Kasumi-1 (cell line): Measurements from ENCODE around the gene GRIK5.
"Not testable (repeated sequence)": the region's sequence is repeated elsewhere in the genome, so short reads cannot be mapped to it uniquely, and the experiment has no call there.

ENCODE experiments used
- DNase-seq, 2 experiments: peaks; one replicate each; lab custom pipeline; 2025; lab: John Stamatoyannopoulos, UW

The GRIK5 gene

GRCh38 chr19:42069619-42070351 lies at the start of gene GRIK5:
Gene GRIK5 (minus strand): TSS chr19:42070206. CDS start chr19:42065770, 4,436 bp downstream.
- DNase-seq = peak; percentile 11 to 27

- no peak for DNase-seq
Observed at GRCh38 chr19:42117076-42117475, 47.1 kb upstream of the GRIK5 start.

- no peak for DNase-seq
Observed at GRCh38 chr19:42116308-42117075, 46.5 kb upstream of the GRIK5 start.

DNA sequence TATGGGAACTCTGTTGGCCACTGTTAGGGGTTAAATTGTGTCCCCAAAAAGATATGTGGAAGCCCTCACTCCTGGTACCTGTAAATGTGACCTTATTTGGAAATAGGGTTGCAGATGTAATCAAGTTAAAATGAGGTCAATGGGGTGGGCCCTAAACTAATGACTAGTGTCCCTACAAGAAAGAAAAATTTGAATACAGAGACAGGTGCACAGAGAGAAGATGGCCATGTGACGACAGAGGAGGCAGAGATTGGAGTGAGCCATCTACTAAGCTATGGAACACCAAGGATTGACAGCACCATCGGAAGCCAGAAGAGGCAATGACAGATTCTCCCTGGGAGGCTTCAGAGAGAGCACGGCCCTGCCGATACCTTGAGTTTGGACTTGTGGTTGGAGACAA lies 45.7 kb upstream of the GRIK5 start:
- DNase-seq = no peak

DNA sequence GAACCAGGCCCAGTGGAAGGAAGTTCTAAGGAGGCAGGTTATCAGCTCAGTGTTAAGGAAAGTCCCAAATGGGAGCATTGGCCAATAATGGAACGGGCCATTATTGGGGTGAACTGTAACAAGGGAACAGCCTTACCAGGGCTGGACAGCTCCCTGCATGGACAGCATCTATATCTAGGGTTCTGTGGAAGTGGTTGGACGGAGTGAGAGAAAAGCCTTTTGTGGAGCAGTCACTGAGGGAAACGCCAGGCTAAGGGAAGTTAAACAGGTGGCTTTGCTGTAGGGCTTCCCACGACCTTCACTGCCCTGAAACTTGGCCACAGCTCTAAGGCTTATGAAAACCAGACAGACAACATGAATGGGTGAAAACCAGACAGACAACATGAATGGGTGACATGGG lies 45.2 kb upstream of the GRIK5 start:
- no peak for DNase-seq

DNA sequence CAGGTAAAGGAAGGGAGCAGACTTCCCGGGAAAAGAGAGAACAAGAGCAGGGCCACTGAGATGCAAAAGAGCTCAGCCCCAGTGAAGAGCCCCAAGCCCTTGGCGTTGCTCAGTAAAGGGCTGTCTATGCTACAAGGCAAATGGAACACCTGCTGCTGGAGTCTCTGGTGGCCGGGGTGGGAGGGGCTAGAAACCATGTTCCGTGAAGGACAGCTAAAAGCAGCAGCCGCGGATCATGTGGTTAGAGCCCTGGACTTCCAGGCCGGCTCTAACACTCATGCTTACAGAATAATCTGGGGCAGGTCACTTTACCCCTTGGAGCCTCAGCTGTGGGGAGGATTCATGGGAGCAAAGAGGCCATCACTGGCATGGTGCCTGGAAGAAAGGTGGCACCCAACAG lies 44.4 kb upstream of the GRIK5 start:
- DNase-seq = no peak

DNA sequence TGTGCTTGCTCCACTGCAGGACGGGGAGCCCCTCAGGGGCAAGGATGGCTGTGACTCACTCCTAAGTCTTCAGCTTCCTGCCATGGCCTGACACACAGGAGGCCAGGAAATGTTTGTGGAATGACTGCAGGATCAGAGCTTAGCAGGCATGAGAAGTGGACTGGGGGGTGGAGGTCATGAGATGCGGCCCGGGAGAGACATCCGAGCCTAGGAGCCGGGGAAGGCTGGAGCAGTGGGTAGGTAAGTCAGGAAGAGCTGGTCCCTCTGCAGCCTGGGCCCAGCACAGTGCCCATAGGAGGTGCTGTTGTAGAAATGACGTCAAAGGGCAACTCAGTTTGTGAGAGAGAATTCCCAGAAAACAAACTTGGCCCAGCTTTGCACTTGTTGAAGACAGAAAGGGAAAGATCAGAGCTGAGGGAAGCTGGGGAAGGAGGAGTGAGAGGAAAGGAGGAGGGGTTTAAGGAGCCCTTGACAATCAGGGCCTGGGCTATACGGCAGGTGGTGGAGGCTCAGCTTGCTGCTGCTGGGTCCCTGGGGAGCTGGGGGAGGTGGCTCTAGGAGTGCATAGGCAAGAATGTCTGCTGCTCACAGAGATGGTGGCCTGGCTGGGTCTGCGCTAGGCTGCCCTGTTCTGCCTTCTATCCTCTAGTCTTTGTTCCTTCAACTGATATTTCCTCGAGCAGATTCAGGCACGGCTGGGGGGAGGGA lies 43.8 kb upstream of the GRIK5 start:
- no peak for DNase-seq

DNA sequence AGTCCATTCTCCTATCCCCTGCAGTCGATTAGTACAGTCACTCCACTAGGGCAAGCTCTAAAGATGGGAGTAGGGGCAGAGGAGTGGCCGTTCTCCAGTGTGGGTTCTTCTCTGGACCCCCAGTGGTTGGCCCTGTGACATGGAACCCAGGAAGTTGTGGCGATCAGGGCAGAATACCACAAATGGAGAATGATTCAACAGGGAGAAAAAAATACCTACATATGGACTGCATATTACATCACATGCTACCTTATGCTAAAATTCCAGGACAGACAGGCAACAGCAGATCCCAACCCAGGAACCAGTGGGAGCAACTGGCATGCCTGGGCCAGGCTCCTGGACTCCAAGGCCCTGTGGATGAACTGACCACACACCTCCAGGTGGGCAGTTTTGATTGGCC lies 41.8 kb upstream of the GRIK5 start:
- DNase-seq = no peak

DNA sequence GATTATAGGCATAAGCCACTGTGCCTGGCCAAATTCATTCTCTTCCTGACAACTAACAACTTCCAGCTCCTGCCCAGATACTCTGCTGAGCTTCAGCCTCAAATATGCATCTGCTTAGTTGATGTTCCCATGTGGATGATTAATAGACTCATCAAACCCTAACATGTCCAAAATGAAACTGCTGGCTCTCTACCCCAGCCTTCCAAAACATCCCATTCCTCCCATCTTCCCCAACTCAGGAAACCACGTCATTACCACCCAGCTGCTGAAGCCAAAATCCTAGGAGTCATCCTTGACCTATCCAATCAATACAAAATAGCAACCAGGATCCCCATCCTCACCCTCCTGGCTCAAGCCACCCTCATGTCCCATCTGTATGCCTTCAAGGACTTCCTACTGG lies 41.4 kb upstream of the GRIK5 start:
- no peak for DNase-seq

GRCh38 chr19:42110658-42111057 lies 40.7 kb upstream of the GRIK5 start:
- no peak for DNase-seq

DNA sequence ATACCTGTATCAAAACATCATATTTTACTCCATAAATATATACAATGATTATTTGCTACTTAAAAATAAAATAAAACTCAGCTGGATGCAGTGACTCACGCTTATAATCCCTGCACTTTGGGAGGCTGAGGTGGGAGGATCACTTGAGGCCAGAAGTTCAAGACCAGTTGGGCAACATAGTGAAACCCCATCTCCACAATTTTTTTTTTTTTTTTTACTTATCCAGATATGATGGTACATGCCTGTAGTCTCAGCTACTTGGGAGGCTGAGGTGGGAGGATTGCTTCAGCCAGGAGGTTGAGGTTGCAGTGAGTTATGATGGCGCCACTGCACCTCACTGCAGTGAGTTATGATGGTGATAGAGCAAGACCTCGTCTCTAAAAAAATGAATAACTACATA lies 39.9 kb upstream of the GRIK5 start:
- no peak for DNase-seq

DNA sequence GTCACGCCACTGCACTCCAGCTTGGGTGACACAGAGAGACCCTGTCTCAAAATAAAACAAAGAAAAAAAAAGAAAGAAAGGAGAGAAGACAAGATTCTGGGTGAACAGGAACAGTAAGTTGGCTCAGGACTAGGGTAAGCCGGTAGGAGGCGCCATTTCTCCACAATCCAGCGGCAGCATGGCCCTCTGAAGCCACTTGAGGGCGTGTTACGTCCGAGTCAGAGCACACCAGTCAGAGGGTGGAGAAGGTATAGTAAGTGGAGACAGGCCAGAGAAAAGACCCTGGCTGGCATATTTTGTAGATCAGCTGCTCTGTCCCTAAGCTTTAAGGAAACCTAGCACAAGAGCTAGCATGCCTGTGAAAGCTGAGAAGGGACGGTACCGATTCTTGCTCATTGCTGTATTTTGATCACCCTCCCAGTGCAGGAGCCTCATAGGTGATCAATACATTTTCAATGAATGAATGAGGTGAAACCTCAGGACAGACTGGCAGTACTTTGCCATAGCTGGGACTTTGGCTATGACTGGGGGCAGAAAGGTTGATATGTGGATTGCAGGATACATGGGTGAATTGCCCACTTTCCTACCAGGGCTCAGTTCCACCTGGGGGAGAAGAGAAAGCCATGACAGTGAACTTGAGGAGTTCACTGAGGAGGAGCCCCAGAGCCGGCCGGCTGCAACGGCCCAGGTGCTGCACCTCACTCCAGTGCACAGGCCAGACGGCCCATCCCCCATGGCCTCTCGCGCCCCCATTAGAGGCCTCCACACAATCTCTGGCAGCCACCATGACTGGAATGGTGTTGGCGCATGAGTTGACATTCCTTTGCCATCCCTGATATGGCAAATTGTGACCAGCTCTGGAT lies 38.8 kb upstream of the GRIK5 start:
- DNase-seq = peak; percentile 94 to 95

GRCh38 chr19:42105368-42105767 lies 35.4 kb upstream of the GRIK5 start:
- no peak for DNase-seq

- no peak for DNase-seq
Observed at GRCh38 chr19:42102877-42103276, 32.9 kb upstream of the GRIK5 start.

GRCh38 chr19:42100241-42100640 lies 30.2 kb upstream of the GRIK5 start:
- DNase-seq = not testable (repeated sequence)

DNA sequence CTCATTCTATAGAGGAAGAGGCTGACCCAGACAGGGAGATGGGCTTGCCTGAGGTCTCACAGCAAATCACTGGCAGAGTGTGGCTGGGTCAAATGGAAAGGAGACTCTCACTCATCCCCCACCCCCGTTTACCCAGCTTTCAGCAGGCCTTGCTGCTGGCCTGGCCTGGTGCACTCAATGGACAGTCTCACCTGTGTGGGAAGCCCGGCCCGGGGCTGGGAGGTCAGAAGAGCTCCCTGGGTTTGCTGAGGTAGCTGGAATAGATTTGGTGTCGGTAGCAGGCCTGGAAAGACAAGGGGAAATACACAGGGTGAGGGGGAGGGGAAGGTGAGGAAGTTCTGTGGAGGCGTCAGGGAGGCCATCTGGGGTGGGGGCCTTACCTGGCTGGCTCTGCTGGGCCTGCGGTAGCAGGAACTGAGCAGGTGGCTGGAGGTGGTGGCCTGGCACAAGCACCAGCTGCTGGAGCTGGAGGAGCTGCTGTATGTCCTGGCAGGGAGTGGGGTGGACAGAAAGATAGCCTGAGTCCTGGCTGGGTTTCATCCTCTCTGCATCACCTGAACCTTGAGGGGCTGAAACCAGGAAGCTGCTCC lies 29.4 kb upstream of the GRIK5 start:
- DNase-seq = no peak

- no peak for DNase-seq
Observed at GRCh38 chr19:42098781-42099180, 28.8 kb upstream of the GRIK5 start.

- DNase-seq = no peak
Observed at GRCh38 chr19:42097461-42097860, 27.5 kb upstream of the GRIK5 start.

DNA sequence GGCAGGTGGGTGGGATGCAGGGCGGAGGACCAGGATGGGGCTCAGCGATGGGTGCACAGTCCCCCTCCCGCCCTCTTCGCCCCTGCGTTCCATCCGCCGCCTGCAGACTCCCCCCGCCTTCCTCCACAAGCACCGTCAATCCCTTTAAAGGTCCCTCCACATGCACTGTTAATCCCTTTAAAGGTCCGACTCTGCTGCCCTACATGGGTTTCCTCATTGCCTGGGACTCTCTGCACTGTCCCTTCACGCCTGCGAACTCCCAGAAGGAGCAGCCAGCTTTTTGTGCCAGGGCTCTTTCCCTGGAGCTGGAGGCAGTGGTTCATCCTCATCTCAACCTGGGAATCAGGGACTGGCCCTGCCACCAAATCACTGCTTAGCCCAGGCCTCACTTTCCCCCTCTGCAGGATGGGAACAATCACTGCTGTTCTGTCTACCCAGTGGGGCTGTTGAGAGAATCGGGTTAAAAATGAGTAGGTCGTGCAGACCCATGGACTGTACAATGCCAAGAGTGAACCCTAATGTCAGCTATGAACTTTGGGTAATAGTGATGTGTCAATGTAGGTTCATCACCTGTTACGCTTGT lies 26.3 kb upstream of the GRIK5 start:
- DNase-seq = no peak

DNA sequence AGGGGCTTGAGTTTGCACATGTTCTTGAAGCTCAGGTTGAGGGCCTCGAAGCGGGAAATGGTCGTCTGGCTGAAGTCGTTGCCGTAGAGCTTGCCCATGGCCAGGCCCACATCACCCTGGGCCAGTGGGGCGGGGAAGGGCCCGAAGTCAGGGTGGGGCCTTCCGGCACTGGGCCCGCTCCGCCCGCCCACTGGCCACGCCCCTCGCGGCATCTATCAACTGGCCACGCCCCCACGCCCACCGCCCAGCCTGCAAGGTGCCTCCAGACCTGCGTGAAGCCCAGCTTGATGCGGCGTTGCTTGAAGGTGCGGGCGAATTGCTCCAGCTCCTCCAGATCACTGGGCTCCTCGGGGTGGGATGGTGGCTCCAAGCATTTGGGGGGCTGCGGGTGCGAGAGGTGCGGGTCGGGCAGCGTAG lies 25.8 kb upstream of the GRIK5 start:
- DNase-seq = no peak

- DNase-seq = no peak
Observed at GRCh38 chr19:42095142-42095813, 25.3 kb upstream of the GRIK5 start.
